Nephron (organoid): ENCODE measurements around the gene YWHAQ.

Experiments
- H3K27ac Mint-ChIP-seq, 3 experiments: 2 replicates each; pipeline ENCODE4 v1.8.0; 2020; ENCODE audit warnings: mixed read lengths in 3 of 3, mild to moderate bottlenecking in 2 of 3, moderate library complexity in 1 of 3
- H3K27me3 Mint-ChIP-seq: 2 replicates; pipeline ENCODE4 v1.8.0; 2021; ENCODE audit warnings: low read depth, mild to moderate bottlenecking, moderate library complexity, mixed read lengths
- H3K36me3 Mint-ChIP-seq: 2 replicates; pipeline ENCODE4 v1.8.0; 2020; ENCODE audit warnings: low read depth, mixed read lengths
- H3K4me1 Mint-ChIP-seq: 2 replicates; pipeline ENCODE4 v1.8.0; 2020; ENCODE audit warnings: mixed read lengths
- H3K4me3 Mint-ChIP-seq, 3 experiments: 2 replicates each; pipeline ENCODE4 v1.8.0; 2020; ENCODE audit warnings: mild to moderate bottlenecking in 3 of 3, mixed read lengths in 3 of 3, moderate library complexity in 2 of 3
- H3K9me3 Mint-ChIP-seq: 2 replicates; pipeline ENCODE4 v1.8.0; 2020; ENCODE audit warnings: mixed read lengths
- TF ChIP-seq, protein P1 (sequence below), 3 experiments: fragments of 200-600 bp; sonication (generic); IDR thresholded peaks; one replicate each; pipeline ENCODE4 v1.5.0; 2021; ENCODE audit warnings: antibody characterized with exemption in 3 of 3; ENCODE audit not compliant: unreplicated experiment in 3 of 3

YWHAQ gene

DNA sequence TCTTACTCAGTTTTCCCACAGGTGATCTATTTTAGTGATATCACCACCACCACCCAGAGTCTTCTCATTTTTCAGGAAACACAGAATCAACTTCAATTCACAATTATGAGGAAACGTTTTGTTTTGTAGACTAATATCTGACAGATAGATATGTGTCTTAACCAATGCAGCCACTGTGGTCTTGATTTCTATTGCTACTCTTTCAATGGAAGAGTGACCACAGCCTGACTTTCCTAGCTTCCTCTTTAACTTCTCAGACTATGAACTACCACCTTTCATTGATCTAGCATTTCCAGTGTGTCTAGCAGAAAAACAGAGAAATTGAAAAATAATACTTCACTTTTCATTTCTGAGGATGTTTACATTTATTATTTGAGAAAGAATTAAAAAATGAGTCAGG lies 95.6 kb downstream of the YWHAQ start:
- peaks cover 27% of the 10 kb centered on the region for H3K4me1 Mint-ChIP-seq
- H3K36me3 Mint-ChIP-seq = peaks cover 36% of the 10 kb centered on the region
- peak overlapping the region in 2 of 3 experiments; percentile 18 to 26 for H3K27ac Mint-ChIP-seq
- TF ChIP-seq, protein P1, sequence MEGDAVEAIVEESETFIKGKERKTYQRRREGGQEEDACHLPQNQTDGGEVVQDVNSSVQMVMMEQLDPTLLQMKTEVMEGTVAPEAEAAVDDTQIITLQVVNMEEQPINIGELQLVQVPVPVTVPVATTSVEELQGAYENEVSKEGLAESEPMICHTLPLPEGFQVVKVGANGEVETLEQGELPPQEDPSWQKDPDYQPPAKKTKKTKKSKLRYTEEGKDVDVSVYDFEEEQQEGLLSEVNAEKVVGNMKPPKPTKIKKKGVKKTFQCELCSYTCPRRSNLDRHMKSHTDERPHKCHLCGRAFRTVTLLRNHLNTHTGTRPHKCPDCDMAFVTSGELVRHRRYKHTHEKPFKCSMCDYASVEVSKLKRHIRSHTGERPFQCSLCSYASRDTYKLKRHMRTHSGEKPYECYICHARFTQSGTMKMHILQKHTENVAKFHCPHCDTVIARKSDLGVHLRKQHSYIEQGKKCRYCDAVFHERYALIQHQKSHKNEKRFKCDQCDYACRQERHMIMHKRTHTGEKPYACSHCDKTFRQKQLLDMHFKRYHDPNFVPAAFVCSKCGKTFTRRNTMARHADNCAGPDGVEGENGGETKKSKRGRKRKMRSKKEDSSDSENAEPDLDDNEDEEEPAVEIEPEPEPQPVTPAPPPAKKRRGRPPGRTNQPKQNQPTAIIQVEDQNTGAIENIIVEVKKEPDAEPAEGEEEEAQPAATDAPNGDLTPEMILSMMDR (IDR thresholded peaks at IDR 0.05; ENCODE audit: unreplicated experiment in 3 of 3) = no peak
- H3K27me3 Mint-ChIP-seq = no peaks in the 10 kb centered on the region
- H3K9me3 Mint-ChIP-seq = no peaks in the 10 kb centered on the region
- no peak overlapping the region for H3K4me3 Mint-ChIP-seq
